Esophagus muscularis mucosa (tissue), 4 donors: ENCODE results near the gene NABP2. TPM values are rescaled to one million over a fixed set of nuclear protein-coding genes. Genes with fewer than 3 reads are reported as not detected.
"Not testable (repeated sequence)": the region's sequence is repeated elsewhere in the genome, so short reads cannot be mapped to it uniquely, and the experiment has no call there.

Experiments used
- DNase-seq: peaks from one replicate; pipeline ENCODE4 v3.0.0-alpha.2; 2017; ENCODE audit errors: extremely low spot score
- H3K27ac ChIP-seq, 4 donors: fragments of 200-600 bp; sonication (generic); replicated peaks in 1 of 4; 1 replicate in 3 of 4; 2 replicates in 1 of 4; pipeline ENCODE4 v1.5.1; 2016 to 2019; ENCODE audit warnings: mild to moderate bottlenecking in 1 of 4
- H3K27me3 ChIP-seq, 4 donors: fragments of 200-600 bp; sonication (generic); one replicate each; pipeline versions ENCODE4 v1.5.1 to v1.6.0; 2016 to 2019
- H3K36me3 ChIP-seq, 4 donors: fragments of 200-600 bp; sonication (generic); one replicate each; pipeline ENCODE4 v1.5.1; 2016 to 2019
- H3K4me1 ChIP-seq, 4 donors: fragments of 200-600 bp; sonication (generic); one replicate each; pipeline ENCODE4 v1.5.1; 2016 to 2019
- H3K4me3 ChIP-seq, 4 donors: fragments of 200-600 bp; sonication (generic); 1 replicate in 2 of 4; 2 replicates in 2 of 4; pipeline ENCODE4 v1.5.1; 2016 to 2019; ENCODE audit warnings: mild to moderate bottlenecking in 4 of 4, moderate library complexity in 1 of 4
- H3K9me3 ChIP-seq, 4 donors: fragments of 200-600 bp; sonication (generic); 1 replicate in 3 of 4; 2 replicates in 1 of 4; pipeline ENCODE4 v1.5.1; 2016 to 2019
- CTCF ChIP-seq, 3 experiments: fragments of 200-600 bp in 2 of 3; fragments of 450-650 bp in 1 of 3; sonication (generic) in 2 of 3; IDR thresholded peaks; one replicate each; pipeline ENCODE4 v1.5.1; 2017 to 2019; ENCODE audit warnings: antibody characterized with exemption in 3 of 3, mild to moderate bottlenecking in 2 of 3, moderate library complexity in 1 of 3
- EP300 ChIP-seq: sonication (generic); formaldehyde crosslinking; IDR thresholded peaks from one replicate; pipeline ENCODE4 v1.6.1; 2017; ENCODE audit warnings: antibody characterized with exemption
- POLR2A ChIP-seq: fragments of 450-650 bp; IDR thresholded peaks from one replicate; pipeline ENCODE4 v1.6.1; 2017; ENCODE audit warnings: antibody characterized with exemption, moderate library complexity, mild to moderate bottlenecking, low read depth
- POLR2AphosphoS5 ChIP-seq, 2 donors: sonication (generic); formaldehyde crosslinking; IDR thresholded peaks; one replicate each; pipeline ENCODE4 v1.6.1; 2017; ENCODE audit warnings: antibody characterized with exemption in 2 of 2
- WGBS: methylation state at CpG from one replicate; pipeline ENCODE4 v1.1.5; 2018; 5-methylcytosine and 5-hydroxymethylcytosine counted together
- intact Hi-C: fragments of 100-400 bp; cut with DNase I; formaldehyde crosslinking; loops from one replicate; pipeline ENCODE4 v1.15.1; 2023
- total RNA-seq, 4 donors: library from RNA; depleted of rRNA; stranded (reverse); fragments of >200 nt; gene quantifications; one replicate each; pipeline versions ENCODE4 v1.1.0 to v1.2.1, GENCODE V29; 2016

Gene NABP2
- total RNA-seq, 4 donors from 2014 or later = 27.0 to 36.4 (median 30.9) TPM

GRCh38 chr12:56267443-56268071 lies 43.4 kb downstream of the NABP2 start:
- H3K27ac ChIP-seq = peak overlapping the region; percentile 95 to 98 (median 98)
- no peaks in the 10 kb centered on the region for H3K9me3 ChIP-seq
- H3K4me3 ChIP-seq = peak overlapping the region; percentile 67 to 88 (median 78)
- DNase-seq = no peak
- peaks cover 33 to 47% (median 36%) of the 10 kb centered on the region in 4 donors for H3K4me1 ChIP-seq
- peaks cover 0 to 38% (median 31%) of the 10 kb centered on the region in 4 donors for H3K36me3 ChIP-seq
- H3K27me3 ChIP-seq = no peaks in the 10 kb centered on the region
- WGBS = 33% methylated on average over 19 of the region's 21 CpGs
- intact Hi-C loops = no loop called here
- TF ChIP-seq POLR2AphosphoS5 (IDR thresholded peaks at IDR 0.05) = no peak

- Histone ChIP-seq H3K9me3 (no peaks in the 10 kb centered on the region), H3K4me3 (no peak overlapping the region), H3K4me1 (peaks cover 30 to 42% (median 31%) of the 10 kb centered on the region in 4 donors), H3K27ac (peak overlapping the region; percentile 68 to 75 (median 73)), H3K27me3 (no peaks in the 10 kb centered on the region), H3K36me3 (peaks cover 32 to 72% (median 65%) of the 10 kb centered on the region in 4 donors)
- intact Hi-C loops = no loop called here
- 0% methylated on average over 1 of the region's 1 CpG for WGBS
- DNase-seq = no peak
- TF ChIP-seq POLR2A (no peak), POLR2AphosphoS5 (IDR thresholded peaks at IDR 0.05) (peak in 1 of 2 donors; percentile 48), EP300 (no peak), CTCF (IDR thresholded peaks at IDR 0.05) (peak; percentile 39 to 53 (median 47))
Observed at GRCh38 chr12:56271031-56271430, 46.9 kb downstream of the NABP2 start.

- WGBS = 77% methylated on average over 2 of the region's 2 CpGs
- H3K4me3 ChIP-seq, H3K27me3 ChIP-seq, intact Hi-C loops, DNase-seq, H3K9me3 ChIP-seq: not testable (repeated sequence)
- Histone ChIP-seq H3K27ac (peak overlapping the region in 1 of 4 donors; percentile 75), H3K36me3 (peaks cover 40 to 87% (median 79%) of the 10 kb centered on the region in 4 donors), H3K4me1 (peaks cover 21 to 28% (median 23%) of the 10 kb centered on the region in 4 donors)
Observed at GRCh38 chr12:56272468-56272867, 48.3 kb downstream of the NABP2 start.

GRCh38 chr12:56274299-56274698 lies 50.2 kb downstream of the NABP2 start:
- H3K27me3 ChIP-seq = no peaks in the 10 kb centered on the region
- WGBS = 84% methylated on average over 2 of the region's 2 CpGs
- no peaks in the 10 kb centered on the region for H3K9me3 ChIP-seq
- no peak for DNase-seq
- peaks cover 16 to 19% (median 17%) of the 10 kb centered on the region in 4 donors for H3K4me1 ChIP-seq
- no peak overlapping the region for H3K4me3 ChIP-seq
- no peak overlapping the region for H3K27ac ChIP-seq
- no peak for TF ChIP-seq POLR2AphosphoS5 (IDR thresholded peaks at IDR 0.05)
- intact Hi-C loops = no loop called here
- peaks cover 57 to 100% (median 96%) of the 10 kb centered on the region in 4 donors for H3K36me3 ChIP-seq

GRCh38 chr12:56278905-56279304 lies 54.8 kb downstream of the NABP2 start:
- no peaks in the 10 kb centered on the region for H3K4me1 ChIP-seq
- TF ChIP-seq EP300 (no peak), POLR2A (no peak), POLR2AphosphoS5 (IDR thresholded peaks at IDR 0.05) (no peak), CTCF (IDR thresholded peaks at IDR 0.05) (no peak)

More at GRCh38 chr12:56278905-56279304, 54.8 kb downstream of the NABP2 start:
- no peak for DNase-seq
- Histone ChIP-seq H3K27me3 (no peaks in the 10 kb centered on the region), H3K27ac (no peak overlapping the region), H3K9me3 (no peaks in the 10 kb centered on the region), H3K36me3 (peaks cover 92 to 100% (median 100%) of the 10 kb centered on the region in 4 donors), H3K4me3 (no peak overlapping the region)
- WGBS = 92% methylated on average over 3 of the region's 3 CpGs
- intact Hi-C loops = no loop called here

Other genes with a start within 250 kb of the NABP2 start
- gene SUOX, start 227.1 kb upstream of the NABP2 start, total RNA-seq = 10 to 100 TPM; 18.3 to 29.0 (median 25.3) TPM
- gene IKZF4, start 203.3 kb upstream of the NABP2 start, total RNA-seq = 10 to 100 TPM in 2 of 4 donors, 1 to 10 TPM in 2; 6.2 to 20.4 (median 9.7) TPM
- gene RPS26, start 182.4 kb upstream of the NABP2 start, total RNA-seq = 1,000 to 10,000 TPM in 1 of 4 donors, 100 to 1,000 TPM in 3; 104 to 1,982 (median 577) TPM
- 10 to 100 TPM; 13.9 to 25.0 (median 19.0) TPM for gene ERBB3, start 144.2 kb upstream of the NABP2 start, total RNA-seq
- gene PA2G4, start 119.8 kb upstream of the NABP2 start, total RNA-seq = 100 to 1,000 TPM in 2 of 4 donors, 10 to 100 TPM in 2; 90.5 to 133 (median 105) TPM
- 1,000 to 10,000 TPM; 1,962 to 4,166 (median 3,502) TPM for gene RPL41, start 107.7 kb upstream of the NABP2 start, total RNA-seq
- 1 to 10 TPM; 5.0 to 7.9 (median 6.6) TPM for gene ZC3H10, start 106.1 kb upstream of the NABP2 start, total RNA-seq
- 100 to 1,000 TPM; 151 to 245 (median 214) TPM for gene ESYT1, start 96.1 kb upstream of the NABP2 start, total RNA-seq
- gene MYL6B, start 71.8 kb upstream of the NABP2 start, total RNA-seq = 10 to 100 TPM; 28.5 to 39.4 (median 33.6) TPM
- gene MYL6, start 66.0 kb upstream of the NABP2 start, total RNA-seq = 1,000 to 10,000 TPM; 5,145 to 8,531 (median 5,986) TPM
- gene SMARCC2, start 34.9 kb upstream of the NABP2 start, total RNA-seq = 100 to 1,000 TPM in 2 of 4 donors, 10 to 100 TPM in 2; 62.1 to 111 (median 94.3) TPM
- gene RNF41, start 2.4 kb upstream of the NABP2 start, total RNA-seq = 100 to 1,000 TPM in 3 of 4 donors, 10 to 100 TPM in 1; 64.4 to 165 (median 109) TPM
- not detected for gene SLC39A5, start 5.7 kb downstream of the NABP2 start, total RNA-seq
- 10 to 100 TPM; 13.8 to 31.5 (median 19.6) TPM for gene ANKRD52, start 34.0 kb downstream of the NABP2 start, total RNA-seq
- gene COQ10A, start 42.6 kb downstream of the NABP2 start, total RNA-seq = 10 to 100 TPM; 12.4 to 22.8 (median 15.7) TPM
- gene CS, start 76.0 kb downstream of the NABP2 start, total RNA-seq = 100 to 1,000 TPM in 3 of 4 donors, 10 to 100 TPM in 1; 91.8 to 155 (median 111) TPM
- gene CNPY2, start 91.6 kb downstream of the NABP2 start, total RNA-seq = 10 to 100 TPM; 48.8 to 61.5 (median 50.3) TPM
- gene PAN2, start 109.7 kb downstream of the NABP2 start, total RNA-seq = 10 to 100 TPM; 14.1 to 34.5 (median 24.4) TPM
- gene IL23A, start 114.5 kb downstream of the NABP2 start, total RNA-seq = not detected
- gene STAT2, start 135.8 kb downstream of the NABP2 start, total RNA-seq = 10 to 100 TPM; 55.7 to 78.9 (median 68.2) TPM
- not detected for gene APOF, start 138.5 kb downstream of the NABP2 start, total RNA-seq
- 1 to 10 TPM; 2.3 to 4.1 (median 2.4) TPM for gene TIMELESS, start 225.1 kb downstream of the NABP2 start, total RNA-seq
- gene MIP, start 230.3 kb downstream of the NABP2 start, total RNA-seq = not detected
- gene SPRYD4, start 244.2 kb downstream of the NABP2 start, total RNA-seq = 1 to 10 TPM; 1.4 to 2.2 (median 1.9) TPM